ENCODE measurements around the gene POC1B.

POC1B gene

GRCh38 chr12:89405626-89406345, 120.1 kb downstream of the POC1B start:
- H3K27ac ChIP-seq, result no peak overlapping the region
- no peaks in the 10 kb centered on the region for H3K36me3 ChIP-seq
- H3K27me3 ChIP-seq, result no peaks in the 10 kb centered on the region
- no peaks in the 10 kb centered on the region for H3K9me3 ChIP-seq
- no peak for TF ChIP-seq CTCF (IDR thresholded peaks at IDR 0.05)
- no peak overlapping the region for H3K4me3 ChIP-seq (ENCODE audit: low read depth in 1 of 2, low read length in 1 of 2)
- H3K4me1 ChIP-seq (ENCODE audit: control insufficient read depth in 1 of 2, insufficient read depth in 1 of 2, low read depth in 1 of 2, low read length in 1 of 2), result no peaks in the 10 kb centered on the region

- H3K4me1 ChIP-seq (ENCODE audit: control insufficient read depth in 1 of 2, insufficient read depth in 1 of 2, low read depth in 1 of 2, low read length in 1 of 2), result peaks cover 0 to 13% of the 10 kb centered on the region in 2 experiments
- H3K9me3 ChIP-seq, result no peaks in the 10 kb centered on the region
- no peaks in the 10 kb centered on the region for H3K27me3 ChIP-seq
- no peak overlapping the region for H3K27ac ChIP-seq
- no peak overlapping the region for H3K4me3 ChIP-seq (ENCODE audit: low read depth in 1 of 2, low read length in 1 of 2)
- H3K36me3 ChIP-seq, result no peaks in the 10 kb centered on the region
- no peak for TF ChIP-seq CTCF (IDR thresholded peaks at IDR 0.05)
Measured at GRCh38 chr12:89401433-89402058, 124.3 kb downstream of the POC1B start.

- Histone ChIP-seq H3K4me1 (ENCODE audit: control insufficient read depth in 1 of 2, insufficient read depth in 1 of 2, low read depth in 1 of 2, low read length in 1 of 2) (peaks cover 0 to 13% of the 10 kb centered on the region in 2 experiments), H3K27me3 (no peaks in the 10 kb centered on the region), H3K36me3 (no peaks in the 10 kb centered on the region), H3K9me3 (no peaks in the 10 kb centered on the region), H3K4me3 (ENCODE audit: low read depth in 1 of 2, low read length in 1 of 2) (no peak overlapping the region), H3K27ac (no peak overlapping the region)
- no peak for TF ChIP-seq CTCF (IDR thresholded peaks at IDR 0.05)
Measured at GRCh38 chr12:89400415-89400814, 125.4 kb downstream of the POC1B start.

- no peak for TF ChIP-seq CTCF (IDR thresholded peaks at IDR 0.05)
- H3K27ac ChIP-seq, result no peak overlapping the region
- H3K36me3 ChIP-seq, result no peaks in the 10 kb centered on the region
Measured at GRCh38 chr12:89395712-89396111, 130.1 kb downstream of the POC1B start.

GRCh38 chr12:89393551-89394121, 132.2 kb downstream of the POC1B start:
- Histone ChIP-seq H3K9me3 (no peaks in the 10 kb centered on the region), H3K27ac (peak overlapping the region; percentile 67), H3K4me3 (ENCODE audit: low read depth in 1 of 2, low read length in 1 of 2) (no peak overlapping the region), H3K36me3 (no peaks in the 10 kb centered on the region), H3K4me1 (ENCODE audit: control insufficient read depth in 1 of 2, insufficient read depth in 1 of 2, low read depth in 1 of 2, low read length in 1 of 2) (peaks cover 49 to 63% of the 10 kb centered on the region in 2 experiments), H3K27me3 (no peaks in the 10 kb centered on the region)
- TF ChIP-seq CTCF (IDR thresholded peaks at IDR 0.05), result no peak

More at GRCh38 chr12:89395712-89396111, 130.1 kb downstream of the POC1B start:
- Histone ChIP-seq H3K4me3 (ENCODE audit: low read depth in 1 of 2, low read length in 1 of 2) (no peak overlapping the region), H3K4me1 (ENCODE audit: control insufficient read depth in 1 of 2, insufficient read depth in 1 of 2, low read depth in 1 of 2, low read length in 1 of 2) (peaks cover 35 to 47% of the 10 kb centered on the region in 2 experiments), H3K27me3 (no peaks in the 10 kb centered on the region), H3K9me3 (no peaks in the 10 kb centered on the region)
